ENCODE measurements around the gene NBEAL1.
"Not testable (repeated sequence)": the region's sequence is repeated elsewhere in the genome, so short reads cannot be mapped to it uniquely, and the experiment has no call there.

NBEAL1 gene

GRCh38 chr2:203105996-203106395 is 91.3 kb downstream of the NBEAL1 start:
- H3K27me3 ChIP-seq (ENCODE audit: insufficient read depth, low read length), result no peaks in the 10 kb centered on the region
- no peaks in the 10 kb centered on the region for H3K4me1 ChIP-seq (ENCODE audit: control insufficient read depth, insufficient read depth, low read length, unreplicated experiment)
- H3K36me3 ChIP-seq (ENCODE audit: insufficient read depth, low read length), result peaks cover 34% of the 10 kb centered on the region
- H3K79me2 ChIP-seq (ENCODE audit: control insufficient read depth, insufficient read depth, low read length, unreplicated experiment), result no peaks in the 10 kb centered on the region
- no peak overlapping the region for H2AFZ ChIP-seq (ENCODE audit: low read length, unreplicated experiment)
- no peak overlapping the region for H3K4me3 ChIP-seq (ENCODE audit: low read depth, low read length)
- no peak overlapping the region for H3K27ac ChIP-seq (ENCODE audit: low read depth, low read length)

GRCh38 chr2:203110496-203110895 is 95.8 kb downstream of the NBEAL1 start:
- not testable (repeated sequence) for H3K4me3 ChIP-seq (ENCODE audit: low read depth, low read length); H3K27me3 ChIP-seq (ENCODE audit: insufficient read depth, low read length); H3K27ac ChIP-seq (ENCODE audit: low read depth, low read length); H3K4me1 ChIP-seq (ENCODE audit: control insufficient read depth, insufficient read depth, low read length, unreplicated experiment); H2AFZ ChIP-seq (ENCODE audit: low read length, unreplicated experiment); H3K79me2 ChIP-seq (ENCODE audit: control insufficient read depth, insufficient read depth, low read length, unreplicated experiment)
- H3K36me3 ChIP-seq (ENCODE audit: insufficient read depth, low read length), result peaks cover 16% of the 10 kb centered on the region

- H3K4me3 ChIP-seq (ENCODE audit: low read depth, low read length), result no peak overlapping the region
- no peak overlapping the region for H3K27ac ChIP-seq (ENCODE audit: low read depth, low read length)
- peaks cover 19% of the 10 kb centered on the region for H3K36me3 ChIP-seq (ENCODE audit: insufficient read depth, low read length)
- no peak overlapping the region for H2AFZ ChIP-seq (ENCODE audit: low read length, unreplicated experiment)
- H3K4me1 ChIP-seq (ENCODE audit: control insufficient read depth, insufficient read depth, low read length, unreplicated experiment), result no peaks in the 10 kb centered on the region
- no peaks in the 10 kb centered on the region for H3K27me3 ChIP-seq (ENCODE audit: insufficient read depth, low read length)
- H3K79me2 ChIP-seq (ENCODE audit: control insufficient read depth, insufficient read depth, low read length, unreplicated experiment), result no peaks in the 10 kb centered on the region
Measured at GRCh38 chr2:203112342-203112741, 97.7 kb downstream of the NBEAL1 start.

- H3K36me3 ChIP-seq (ENCODE audit: insufficient read depth, low read length), result peaks cover 10% of the 10 kb centered on the region
- not testable (repeated sequence) for H3K79me2 ChIP-seq (ENCODE audit: control insufficient read depth, insufficient read depth, low read length, unreplicated experiment); H2AFZ ChIP-seq (ENCODE audit: low read length, unreplicated experiment); H3K4me1 ChIP-seq (ENCODE audit: control insufficient read depth, insufficient read depth, low read length, unreplicated experiment); H3K27me3 ChIP-seq (ENCODE audit: insufficient read depth, low read length); H3K4me3 ChIP-seq (ENCODE audit: low read depth, low read length); H3K27ac ChIP-seq (ENCODE audit: low read depth, low read length)
Measured at GRCh38 chr2:203115201-203115700, 100.6 kb downstream of the NBEAL1 start.

GRCh38 chr2:203122317-203122986 is 107.8 kb downstream of the NBEAL1 start:
- H3K79me2 ChIP-seq (ENCODE audit: control insufficient read depth, insufficient read depth, low read length, unreplicated experiment), result no peaks in the 10 kb centered on the region
- no peaks in the 10 kb centered on the region for H3K27me3 ChIP-seq (ENCODE audit: insufficient read depth, low read length)
- H3K4me1 ChIP-seq (ENCODE audit: control insufficient read depth, insufficient read depth, low read length, unreplicated experiment), result no peaks in the 10 kb centered on the region
- no peak overlapping the region for H3K27ac ChIP-seq (ENCODE audit: low read depth, low read length)
- H3K4me3 ChIP-seq (ENCODE audit: low read depth, low read length), result no peak overlapping the region
- peaks cover 9% of the 10 kb centered on the region; the same call in 1 of the 2 replicates for H3K36me3 ChIP-seq (ENCODE audit: insufficient read depth, low read length)
- no peak overlapping the region for H2AFZ ChIP-seq (ENCODE audit: low read length, unreplicated experiment)

- H3K27me3 ChIP-seq (ENCODE audit: insufficient read depth, low read length), result no peaks in the 10 kb centered on the region
- H3K4me1 ChIP-seq (ENCODE audit: control insufficient read depth, insufficient read depth, low read length, unreplicated experiment), result no peaks in the 10 kb centered on the region
- H3K36me3 ChIP-seq (ENCODE audit: insufficient read depth, low read length), result peaks cover 11% of the 10 kb centered on the region
- H2AFZ ChIP-seq (ENCODE audit: low read length, unreplicated experiment), result no peak overlapping the region
- no peak overlapping the region for H3K4me3 ChIP-seq (ENCODE audit: low read depth, low read length)
- H3K79me2 ChIP-seq (ENCODE audit: control insufficient read depth, insufficient read depth, low read length, unreplicated experiment), result no peaks in the 10 kb centered on the region
- H3K27ac ChIP-seq (ENCODE audit: low read depth, low read length), result no peak overlapping the region
Measured at GRCh38 chr2:203126996-203127395, 112.3 kb downstream of the NBEAL1 start.

GRCh38 chr2:203135105-203135504 is 120.4 kb downstream of the NBEAL1 start:
- Histone ChIP-seq H3K27me3 (ENCODE audit: insufficient read depth, low read length) (no peaks in the 10 kb centered on the region), H3K79me2 (ENCODE audit: control insufficient read depth, insufficient read depth, low read length, unreplicated experiment) (no peaks in the 10 kb centered on the region), H3K4me1 (ENCODE audit: control insufficient read depth, insufficient read depth, low read length, unreplicated experiment) (no peaks in the 10 kb centered on the region), H2AFZ (ENCODE audit: low read length, unreplicated experiment) (no peak overlapping the region), H3K4me3 (ENCODE audit: low read depth, low read length) (no peak overlapping the region), H3K36me3 (ENCODE audit: insufficient read depth, low read length) (peaks cover 9% of the 10 kb centered on the region), H3K27ac (ENCODE audit: low read depth, low read length) (no peak overlapping the region)

- H3K4me1 ChIP-seq (ENCODE audit: control insufficient read depth, insufficient read depth, low read length, unreplicated experiment), result no peaks in the 10 kb centered on the region
- peaks cover 3% of the 10 kb centered on the region; the same call in 1 of the 2 replicates for H3K36me3 ChIP-seq (ENCODE audit: insufficient read depth, low read length)
- no peak overlapping the region for H2AFZ ChIP-seq (ENCODE audit: low read length, unreplicated experiment)
- H3K27ac ChIP-seq (ENCODE audit: low read depth, low read length), result no peak overlapping the region
- no peaks in the 10 kb centered on the region for H3K79me2 ChIP-seq (ENCODE audit: control insufficient read depth, insufficient read depth, low read length, unreplicated experiment)
- H3K4me3 ChIP-seq (ENCODE audit: low read depth, low read length), result no peak overlapping the region
- no peaks in the 10 kb centered on the region for H3K27me3 ChIP-seq (ENCODE audit: insufficient read depth, low read length)
Measured at GRCh38 chr2:203143391-203143790, 128.7 kb downstream of the NBEAL1 start.

- H3K4me1 ChIP-seq (ENCODE audit: control insufficient read depth, insufficient read depth, low read length, unreplicated experiment), result no peaks in the 10 kb centered on the region
- no peak overlapping the region for H2AFZ ChIP-seq (ENCODE audit: low read length, unreplicated experiment)
- H3K27ac ChIP-seq (ENCODE audit: low read depth, low read length), result no peak overlapping the region
- no peaks in the 10 kb centered on the region for H3K79me2 ChIP-seq (ENCODE audit: control insufficient read depth, insufficient read depth, low read length, unreplicated experiment)
- H3K27me3 ChIP-seq (ENCODE audit: insufficient read depth, low read length), result no peaks in the 10 kb centered on the region
- peaks cover 18% of the 10 kb centered on the region for H3K36me3 ChIP-seq (ENCODE audit: insufficient read depth, low read length)
- H3K4me3 ChIP-seq (ENCODE audit: low read depth, low read length), result no peak overlapping the region
Measured at GRCh38 chr2:203149194-203149593, 134.5 kb downstream of the NBEAL1 start.

GRCh38 chr2:203155406-203155805 is 140.7 kb downstream of the NBEAL1 start:
- H3K4me1 ChIP-seq (ENCODE audit: control insufficient read depth, insufficient read depth, low read length, unreplicated experiment), result no peaks in the 10 kb centered on the region
- no peaks in the 10 kb centered on the region; the same call in 1 of the 2 replicates for H3K36me3 ChIP-seq (ENCODE audit: insufficient read depth, low read length)
- H3K27ac ChIP-seq (ENCODE audit: low read depth, low read length), result no peak overlapping the region
- no peaks in the 10 kb centered on the region for H3K27me3 ChIP-seq (ENCODE audit: insufficient read depth, low read length)
- H3K4me3 ChIP-seq (ENCODE audit: low read depth, low read length), result no peak overlapping the region
- H2AFZ ChIP-seq (ENCODE audit: low read length, unreplicated experiment), result no peak overlapping the region
- H3K79me2 ChIP-seq (ENCODE audit: control insufficient read depth, insufficient read depth, low read length, unreplicated experiment), result no peaks in the 10 kb centered on the region

GRCh38 chr2:203162722-203163121 is 148.0 kb downstream of the NBEAL1 start:
- H3K79me2 ChIP-seq (ENCODE audit: control insufficient read depth, insufficient read depth, low read length, unreplicated experiment); H3K27me3 ChIP-seq (ENCODE audit: insufficient read depth, low read length); H3K4me3 ChIP-seq (ENCODE audit: low read depth, low read length): not testable (repeated sequence)

More at GRCh38 chr2:203162722-203163121, 148.0 kb downstream of the NBEAL1 start:
- H3K27ac ChIP-seq (ENCODE audit: low read depth, low read length); H2AFZ ChIP-seq (ENCODE audit: low read length, unreplicated experiment); H3K4me1 ChIP-seq (ENCODE audit: control insufficient read depth, insufficient read depth, low read length, unreplicated experiment): not testable (repeated sequence)
- peaks cover 16% of the 10 kb centered on the region for H3K36me3 ChIP-seq (ENCODE audit: insufficient read depth, low read length)
